H1 (cell line): ENCODE measurements around the gene TRNP1. TPM values are rescaled to one million over a fixed set of nuclear protein-coding genes. Genes with fewer than 3 reads are reported as not detected.

Experiments
- CTCF ChIA-PET: fragments of 300-600 bp; sonication (Branson Sonifier 250); formaldehyde crosslinking; loops from one replicate; lab custom pipeline; 2021; ENCODE audit not compliant: partially characterized antibody; lab: Charles Lee
- POLR2A ChIA-PET: fragments of 300-600 bp; sonication (Branson Sonifier 250); formaldehyde crosslinking; loops from one replicate; lab custom pipeline; 2021; ENCODE audit warnings: inconsistent platforms; ENCODE audit not compliant: partially characterized antibody; lab: Charles Lee
- DNase-seq, 2 experiments: peaks; one replicate each; pipeline versions ENCODE4 v3.0.0 to v3.0.0-alpha.2; 2010 to 2022; ENCODE audit warnings: low spot score in 2 of 2, low read depth in 1 of 2, mixed read lengths in 1 of 2
- FAIRE-seq: peaks from 2 replicates; lab custom pipeline; 2011; peaks lifted over from hg19 to GRCh38; lab: Jason Lieb, UNC
- H2AFZ ChIP-seq: 2 replicates; pipeline ENCODE4 v1.8.1; 2012; ENCODE audit warnings: low read length, inconsistent platforms
- H2AK5ac ChIP-seq: 2 replicates; pipeline ENCODE4 v1.6.1; 2013; ENCODE audit warnings: low read depth, low read length
- H2BK120ac ChIP-seq: replicated peaks from 2 replicates; pipeline ENCODE3; 2013; ENCODE audit warnings: low read depth, low read length, inconsistent platforms
- H2BK12ac ChIP-seq: 2 replicates; pipeline ENCODE4 v1.6.1; 2013; ENCODE audit warnings: low read depth, low read length
- H2BK15ac ChIP-seq: 2 replicates; pipeline ENCODE4 v1.6.1; 2013; ENCODE audit warnings: low read length
- H2BK20ac ChIP-seq: 2 replicates; pipeline ENCODE4 v1.6.1; 2013; ENCODE audit warnings: low read length
- H2BK5ac ChIP-seq: 2 replicates; pipeline ENCODE4 v1.6.1; 2013; ENCODE audit warnings: low read depth, low read length
- H3K14ac ChIP-seq: 2 replicates; pipeline ENCODE4 v1.6.1; 2013; ENCODE audit warnings: inconsistent platforms; ENCODE audit not compliant: insufficient read length
- H3K18ac ChIP-seq: 2 replicates; pipeline ENCODE4 v1.6.1; 2013; ENCODE audit warnings: low read length; ENCODE audit errors: extremely low read depth
- H3K23ac ChIP-seq: 2 replicates; pipeline ENCODE4 v1.6.1; 2013; ENCODE audit warnings: inconsistent platforms; ENCODE audit not compliant: insufficient read length
- H3K23me2 ChIP-seq: 2 replicates; pipeline ENCODE4 v1.6.1; 2013; ENCODE audit warnings: low read depth, low read length
- H3K27ac ChIP-seq: 2 replicates; pipeline ENCODE4 v1.6.1; 2011; ENCODE audit warnings: low read depth, low read length, inconsistent platforms
- H3K27me3 ChIP-seq, 4 experiments: replicated peaks in 1 of 4; 1 replicate in 1 of 4; 2 replicates in 3 of 4; pipeline versions ENCODE4 v1.6.1 to v1.8.1; 2011 to 2013; ENCODE audit warnings: low read length in 3 of 4, mild to moderate bottlenecking in 3 of 4, inconsistent platforms in 2 of 4, mixed read lengths in 2 of 4, moderate library complexity in 1 of 4; ENCODE audit not compliant: control insufficient read depth in 3 of 4, insufficient read depth in 3 of 4; ENCODE audit errors: extremely low read depth in 1 of 4
- H3K36me3 ChIP-seq, 4 experiments: 2 replicates each; pipeline versions ENCODE4 v1.6.1 to v1.8.1; 2011 to 2013; ENCODE audit warnings: mild to moderate bottlenecking in 4 of 4, low read length in 3 of 4, moderate library complexity in 2 of 4, control low read depth in 1 of 4, inconsistent platforms in 1 of 4; ENCODE audit not compliant: insufficient read depth in 4 of 4, control insufficient read depth in 2 of 4
- H3K4ac ChIP-seq: replicated peaks from 2 replicates; pipeline ENCODE3; 2013; ENCODE audit warnings: low read length, low read depth, mixed read lengths, inconsistent platforms; ENCODE audit not compliant: insufficient read length
- H3K4me1 ChIP-seq, 4 experiments: replicated peaks in 1 of 4; 1 replicate in 1 of 4; 2 replicates in 3 of 4; pipeline versions ENCODE4 v1.6.1 to v1.8.1; 2011 to 2013; ENCODE audit warnings: low read length in 3 of 4, inconsistent platforms in 2 of 4, mixed read lengths in 1 of 4; ENCODE audit not compliant: insufficient read depth in 4 of 4, control insufficient read depth in 3 of 4
- H3K4me2 ChIP-seq, 2 experiments: 2 replicates each; pipeline versions ENCODE4 v1.6.1 to v1.8.1; 2011 to 2013; ENCODE audit warnings: low read depth in 2 of 2, low read length in 2 of 2, control low read depth in 1 of 2, inconsistent platforms in 1 of 2, mild to moderate bottlenecking in 1 of 2; ENCODE audit not compliant: insufficient read depth in 1 of 2
- H3K4me3 ChIP-seq, 4 experiments: fragments of 200-600, 300-600 bp in 1 of 4; sonication (generic), shearing (Covaris generic), sonication (Bioruptor Twin) in 1 of 4; 2 replicates each; pipeline versions ENCODE4 v1.5.1 to v1.8.1; 2011 to 2016; ENCODE audit warnings: low read length in 4 of 4, low read depth in 3 of 4, control low read depth in 2 of 4, inconsistent platforms in 2 of 4, mild to moderate bottlenecking in 2 of 4, mixed read lengths in 1 of 4, moderate library complexity in 1 of 4; ENCODE audit not compliant: insufficient read depth in 2 of 4; ENCODE audit errors: extremely low read depth in 1 of 4
- H3K56ac ChIP-seq: replicated peaks from 2 replicates; pipeline ENCODE3; 2013; ENCODE audit warnings: low read depth, mild to moderate bottlenecking, mixed read lengths, low read length, inconsistent platforms; ENCODE audit not compliant: insufficient read length
- H3K79me1 ChIP-seq: 2 replicates; pipeline ENCODE4 v1.6.1; 2013; ENCODE audit warnings: low read depth, low read length, control low read depth
- H3K79me2 ChIP-seq, 2 experiments: 2 replicates each; pipeline versions ENCODE4 v1.6.1 to v1.8.1; 2012 to 2013; ENCODE audit warnings: low read length in 2 of 2, mild to moderate bottlenecking in 2 of 2, inconsistent platforms in 1 of 2; ENCODE audit not compliant: insufficient read depth in 2 of 2, control insufficient read depth in 1 of 2
- H3K9ac ChIP-seq, 4 experiments: replicated peaks in 1 of 4; 1 replicate in 1 of 4; 2 replicates in 3 of 4; pipeline versions ENCODE4 v1.6.1 to v1.8.1; 2011 to 2013; ENCODE audit warnings: low read depth in 3 of 4, low read length in 3 of 4, control low read depth in 2 of 4, mild to moderate bottlenecking in 2 of 4, moderate library complexity in 2 of 4, inconsistent platforms in 1 of 4; ENCODE audit errors: extremely low read depth in 1 of 4
- H3K9me3 ChIP-seq, 2 experiments: 2 replicates each; pipeline versions ENCODE4 v1.6.1 to v1.8.1; 2012 to 2013; ENCODE audit warnings: mild to moderate bottlenecking in 2 of 2, moderate library complexity in 2 of 2, control low read depth in 1 of 2, inconsistent platforms in 1 of 2, low read depth in 1 of 2, low read length in 1 of 2, mixed read lengths in 1 of 2; ENCODE audit not compliant: insufficient read depth in 2 of 2
- H4K20me1 ChIP-seq, 2 experiments: replicated peaks in 1 of 2; 2 replicates each; pipeline versions ENCODE3 to v1.8.1; 2011 to 2013; ENCODE audit warnings: inconsistent platforms in 2 of 2, low read length in 2 of 2, mild to moderate bottlenecking in 1 of 2; ENCODE audit not compliant: insufficient read depth in 2 of 2, control insufficient read depth in 1 of 2
- H4K5ac ChIP-seq: 2 replicates; pipeline ENCODE4 v1.6.1; 2013; ENCODE audit warnings: low read length, low read depth, mixed read lengths, inconsistent platforms; ENCODE audit not compliant: insufficient read length
- H4K8ac ChIP-seq: 2 replicates; pipeline ENCODE4 v1.8.0; 2013; ENCODE audit warnings: mild to moderate bottlenecking, moderate library complexity, low read length, inconsistent platforms; ENCODE audit not compliant: insufficient read depth; ENCODE audit errors: extremely low read depth
- H4K91ac ChIP-seq: replicated peaks from 2 replicates; pipeline ENCODE3; 2013; ENCODE audit warnings: low read length, mixed read lengths, inconsistent platforms; ENCODE audit not compliant: insufficient read length
- ATF2 ChIP-seq: IDR thresholded peaks from 2 replicates; pipeline ENCODE4 v1.6.1; 2012; ENCODE audit warnings: low read length, inconsistent platforms
- CREB1 ChIP-seq: IDR thresholded peaks from 2 replicates; pipeline ENCODE4 v1.6.1; 2012; ENCODE audit warnings: inconsistent platforms
- MAFK ChIP-seq: IDR thresholded peaks from 2 replicates; pipeline ENCODE4 v1.6.1; 2012; ENCODE audit warnings: low read depth, mild to moderate bottlenecking, improper control_type of control experiment, low read length
- NRF1 ChIP-seq: IDR thresholded peaks from 2 replicates; pipeline ENCODE4 v1.6.1; 2011; ENCODE audit warnings: mild to moderate bottlenecking, low read depth, low read length, improper control_type of control experiment
- RFX5 ChIP-seq: IDR thresholded peaks from 2 replicates; pipeline ENCODE4 v1.6.1; 2011; ENCODE audit warnings: low read depth, low read length, improper control_type of control experiment, borderline replicate concordance
- SRF ChIP-seq: IDR thresholded peaks from 2 replicates; pipeline ENCODE4 v1.6.1; 2011; ENCODE audit warnings: mild to moderate bottlenecking, low read depth, low read length, moderate library complexity
- WGBS, 2 experiments: shearing (Covaris generic) in 1 of 2; methylation state at CpG; one replicate each; pipeline versions ENCODE4 v1.1.6 to v1.1.7; 2013 to 2015; ENCODE audit warnings: low lambda C conversion rate in 2 of 2, mixed read lengths in 2 of 2, inconsistent platforms in 1 of 2, low coverage in 1 of 2, missing lambda C conversion rate in 1 of 2; ENCODE audit not compliant: insufficient replicate concordance in 2 of 2, insufficient coverage in 1 of 2, insufficient read length in 1 of 2; ENCODE audit errors: extremely low coverage in 1 of 2, missing lambda C conversion rate in 1 of 2; 5-methylcytosine and 5-hydroxymethylcytosine counted together
- polyA plus RNA-seq, 7 experiments: library from polyadenylated mRNA; depleted of rRNA in 3 of 7; stranded (reverse) in 5 of 7; unstranded in 2 of 7; fragments of >200 nt in 5 of 7; fragments of 200-250 nt in 2 of 7; gene quantifications; 1 replicate in 5 of 7; 2 replicates in 1 of 7; 4 replicates in 1 of 7; pipeline versions ENCODE4 v1.2.1 to v1.2.3, GENCODE V29; 2011 to 2013; ENCODE audit warnings: missing spikeins in 2 of 7, mixed read lengths in 2 of 7
- total RNA-seq: library from RNA; stranded (reverse); fragmentation: NEBNext Ultra II Directional; extraction: Animal tissue kit (Norgen Biotek cat#: 25700); gene quantifications from 2 replicates; pipeline ENCODE4 v1.2.1, GENCODE V29; 2021

TRNP1 gene
- total and polyA plus RNA-seq, 2 of the 8 experiments (the other 6 are each of a cell fraction or from before 2014, with no cell fraction given) = 51.7 to 102 TPM

- Histone ChIP-seq H3K56ac (no peak overlapping the region), H4K20me1 (no peaks in the 10 kb centered on the region), H3K4ac (no peak overlapping the region), H3K14ac (no peak overlapping the region), H3K27ac (no peak overlapping the region), H3K18ac (no peak overlapping the region), H3K23ac (no peak overlapping the region), H2AK5ac (no peak overlapping the region; the same call in 1 of the 2 replicates), H2BK120ac (no peak overlapping the region), H3K79me1 (no peaks in the 10 kb centered on the region; the same call in 1 of the 2 replicates), H2BK15ac (no peak overlapping the region), H3K4me1 (peaks cover 6 to 22% (median 14%) of the 10 kb centered on the region in 4 experiments), H3K27me3 (no peaks in the 10 kb centered on the region; a peak in 1 of 7 replicates), H2BK5ac (0 out of 2 replicates have a peak overlapping the region, but pooled peaks have one; percentile 72), H3K4me2 (no peak overlapping the region), H3K9me3 (peaks cover 0 to 2% of the 10 kb centered on the region in 2 experiments; a peak in 1 of 4 replicates), H2AFZ (no peak overlapping the region), H3K9ac (no peak overlapping the region), H2BK20ac (peak overlapping the region; percentile 61; the same call in 1 of the 2 replicates), H2BK12ac (peak overlapping the region; percentile 62; the same call in 1 of the 2 replicates), H3K4me3 (no peak overlapping the region), H4K8ac (no peak overlapping the region), H3K36me3 (no peaks in the 10 kb centered on the region), H4K91ac (peak overlapping the region; percentile 90), H3K79me2 (no peaks in the 10 kb centered on the region), H4K5ac (no peak overlapping the region), H3K23me2 (no peaks in the 10 kb centered on the region)
- CTCF ChIA-PET = interaction anchor here (1.1 to 26.4 kb wide), 8 partner anchors 8 to 309 kb away, joined by 3 to 790 read pairs (median 94); partner anchors contain the start of gene TRNP1
- POLR2A ChIA-PET = interaction anchor here (1.6 to 58.9 kb wide), 4 partner anchors 8 to 47 kb away, joined by 7 to 1829 read pairs (median 40); partner anchors contain the start of genes TENT5B and TRNP1
- FAIRE-seq (no peak), DNase-seq (no peak)
- 93% methylated on average over 6 of the region's 6 CpGs; no CpG with 5 or more reads in 1 of the 2 experiments for WGBS, 2 experiments
- TF ChIP-seq RFX5 = no peak
- no peak for TF ChIP-seq SRF
- no peak for TF ChIP-seq MAFK
- TF ChIP-seq CREB1 = no peak
- no peak for TF ChIP-seq NRF1
- no peak for TF ChIP-seq ATF2
These were observed 54.4 kb downstream of the TRNP1 start for GRCh38 chr1:27047914-27048313.
